ENCODE measurements around the gene DIDO1.

DNA sequence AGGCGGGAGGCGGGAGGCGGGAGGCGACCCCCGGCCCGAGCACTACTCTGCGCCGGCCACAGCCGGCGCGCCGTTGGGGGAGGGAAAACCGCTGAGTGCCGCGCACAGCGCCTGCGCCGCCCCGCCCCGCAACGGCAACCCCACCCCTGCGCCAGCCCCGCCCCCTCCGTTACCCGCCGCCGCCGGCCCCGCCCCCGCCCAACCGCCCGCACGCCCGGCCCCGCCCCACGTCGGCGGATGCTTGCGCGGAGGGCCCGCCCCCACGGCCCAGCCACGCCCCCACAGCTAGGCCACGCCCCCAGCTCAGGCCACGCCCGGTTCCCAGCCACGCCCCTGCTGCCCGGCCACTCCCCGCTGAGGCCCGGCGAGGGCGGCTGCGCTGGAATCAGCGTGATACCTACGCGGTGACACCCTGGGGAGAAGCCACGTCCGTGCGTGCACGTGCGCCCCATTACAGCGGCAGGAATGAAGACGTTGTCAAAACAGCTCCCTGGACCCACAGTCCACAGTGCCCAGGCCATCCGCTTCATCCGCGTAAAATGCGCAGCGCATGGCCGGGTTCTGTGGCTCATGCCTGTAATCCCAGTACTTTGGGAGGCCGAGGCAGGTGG, 64.5 kb downstream of the DIDO1 start, which contains the start of gene TCFL5:
- TF ChIP-seq, protein P1, sequence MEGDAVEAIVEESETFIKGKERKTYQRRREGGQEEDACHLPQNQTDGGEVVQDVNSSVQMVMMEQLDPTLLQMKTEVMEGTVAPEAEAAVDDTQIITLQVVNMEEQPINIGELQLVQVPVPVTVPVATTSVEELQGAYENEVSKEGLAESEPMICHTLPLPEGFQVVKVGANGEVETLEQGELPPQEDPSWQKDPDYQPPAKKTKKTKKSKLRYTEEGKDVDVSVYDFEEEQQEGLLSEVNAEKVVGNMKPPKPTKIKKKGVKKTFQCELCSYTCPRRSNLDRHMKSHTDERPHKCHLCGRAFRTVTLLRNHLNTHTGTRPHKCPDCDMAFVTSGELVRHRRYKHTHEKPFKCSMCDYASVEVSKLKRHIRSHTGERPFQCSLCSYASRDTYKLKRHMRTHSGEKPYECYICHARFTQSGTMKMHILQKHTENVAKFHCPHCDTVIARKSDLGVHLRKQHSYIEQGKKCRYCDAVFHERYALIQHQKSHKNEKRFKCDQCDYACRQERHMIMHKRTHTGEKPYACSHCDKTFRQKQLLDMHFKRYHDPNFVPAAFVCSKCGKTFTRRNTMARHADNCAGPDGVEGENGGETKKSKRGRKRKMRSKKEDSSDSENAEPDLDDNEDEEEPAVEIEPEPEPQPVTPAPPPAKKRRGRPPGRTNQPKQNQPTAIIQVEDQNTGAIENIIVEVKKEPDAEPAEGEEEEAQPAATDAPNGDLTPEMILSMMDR (conservative IDR thresholded peaks at IDR 0.05 in 1 of 2, IDR thresholded peaks at IDR 0.05 in 1 of 2; ENCODE audit: low read depth in 1 of 2, low read length in 2 of 2): no peak
- TF ChIP-seq EZH2 (IDR thresholded peaks at IDR 0.05; ENCODE audit: low read length, missing control alignments): no peak
